ENCODE results near the gene JARID2.

JARID2 gene

DNA sequence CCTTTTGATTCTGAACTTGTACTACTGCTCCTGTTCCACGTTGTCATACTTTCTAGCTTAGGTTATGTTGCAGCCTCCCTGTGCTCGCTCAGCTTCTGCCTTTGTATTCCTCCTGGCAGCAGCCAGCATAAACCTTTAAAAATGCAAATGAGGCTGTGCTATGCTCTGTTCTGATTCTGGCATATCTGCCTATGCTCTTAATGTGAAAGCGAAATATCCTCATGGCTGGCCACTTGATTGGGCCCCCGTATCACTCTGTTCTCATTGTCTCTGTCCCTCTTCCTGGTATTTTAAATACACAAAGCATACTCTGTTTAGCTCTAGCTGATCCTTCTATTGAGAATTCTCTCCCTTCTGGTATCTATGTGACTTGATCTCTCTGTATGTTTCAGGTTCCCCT lies 139.0 kb downstream of the JARID2 start:
- peak; percentile 30 for DNase-seq

DNA sequence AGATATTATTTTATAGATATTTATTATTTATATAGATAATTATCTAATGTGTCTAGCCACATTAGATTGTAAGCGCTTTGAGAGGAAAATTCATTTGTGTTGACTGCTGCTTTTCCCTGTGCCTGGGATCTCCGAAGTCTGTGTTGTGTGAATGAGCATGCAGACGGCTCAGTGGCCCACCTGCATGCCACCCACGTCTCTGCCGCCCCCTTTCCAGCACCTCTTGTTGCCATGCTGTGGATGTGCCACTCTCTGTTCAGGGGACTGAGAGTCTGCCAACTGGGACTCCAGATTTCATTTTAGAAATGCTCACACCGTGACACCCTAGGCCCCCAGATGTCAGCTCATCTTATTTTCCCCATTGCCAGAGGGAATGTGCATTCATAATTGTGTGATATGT lies 139.7 kb downstream of the JARID2 start:
- peak; percentile 43 for DNase-seq

DNA sequence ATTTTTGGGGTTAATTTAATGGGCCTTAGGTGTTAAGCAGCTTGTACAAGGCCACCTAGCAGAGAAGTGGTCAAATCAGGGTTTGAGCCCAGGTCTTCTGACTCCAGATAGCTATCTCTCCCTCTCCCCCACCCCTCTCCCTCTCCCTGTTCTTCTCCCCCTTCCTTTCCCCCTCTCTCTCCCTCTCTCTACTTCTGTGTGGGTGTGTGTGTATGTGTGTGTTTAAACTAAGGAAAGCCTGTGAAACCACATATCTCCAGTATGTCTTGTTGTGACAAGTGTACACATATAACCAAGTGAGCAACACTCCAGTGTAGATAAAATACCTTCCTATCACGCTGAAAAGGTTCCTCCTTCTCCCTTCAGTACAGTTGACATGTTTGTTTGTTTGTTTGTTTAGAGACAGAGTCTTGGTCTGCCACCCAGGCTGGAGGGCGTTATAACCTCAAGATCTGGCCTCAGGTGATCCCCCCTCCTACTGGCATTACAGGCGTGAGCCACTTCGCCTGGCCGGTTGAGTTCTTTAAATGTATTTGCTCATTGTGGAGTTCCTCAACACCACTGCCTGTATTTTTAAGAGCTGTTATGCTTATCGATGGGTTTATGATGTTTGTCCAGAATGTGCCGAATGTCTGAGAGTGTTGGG lies 140.4 kb downstream of the JARID2 start:
- no peak for DNase-seq

DNA sequence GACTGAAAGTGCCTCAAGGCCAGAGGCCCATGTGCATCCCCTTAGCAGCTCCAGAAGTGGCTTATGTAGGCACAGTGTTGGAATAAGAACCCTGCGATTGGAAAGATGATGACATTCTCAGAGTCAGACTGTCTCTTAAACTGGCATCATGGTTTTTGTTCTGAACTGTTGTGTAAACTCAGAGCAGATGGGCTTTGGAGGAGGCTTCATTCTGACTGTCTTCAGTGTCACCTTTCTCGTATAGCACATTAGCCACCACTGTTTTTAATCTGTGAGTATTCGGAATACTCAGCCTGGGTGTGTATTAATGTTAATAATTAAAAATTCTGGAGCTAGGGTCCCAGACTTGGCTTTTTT lies 140.9 kb downstream of the JARID2 start:
- peak; percentile 67 for DNase-seq

DNA sequence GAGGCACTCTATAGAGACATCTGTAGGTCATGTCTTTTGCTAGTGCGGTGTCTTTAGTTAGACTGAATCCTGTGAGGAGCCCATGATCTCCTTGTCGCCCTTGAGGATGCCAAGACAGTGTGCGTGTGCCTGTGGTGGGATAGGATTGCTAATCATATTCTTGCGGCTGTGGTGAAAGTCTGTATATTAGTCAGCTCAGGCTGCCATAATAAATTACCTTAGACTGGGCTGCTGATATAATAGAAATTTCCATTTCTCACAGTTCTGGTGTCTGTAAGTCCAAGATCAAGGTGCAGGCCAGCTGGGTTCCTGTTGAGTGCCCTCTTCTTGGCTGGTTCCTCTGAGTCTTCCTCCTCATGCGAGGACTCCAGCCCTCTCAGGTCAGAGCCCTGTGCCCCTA lies 141.2 kb downstream of the JARID2 start:
- no peak for DNase-seq

DNA sequence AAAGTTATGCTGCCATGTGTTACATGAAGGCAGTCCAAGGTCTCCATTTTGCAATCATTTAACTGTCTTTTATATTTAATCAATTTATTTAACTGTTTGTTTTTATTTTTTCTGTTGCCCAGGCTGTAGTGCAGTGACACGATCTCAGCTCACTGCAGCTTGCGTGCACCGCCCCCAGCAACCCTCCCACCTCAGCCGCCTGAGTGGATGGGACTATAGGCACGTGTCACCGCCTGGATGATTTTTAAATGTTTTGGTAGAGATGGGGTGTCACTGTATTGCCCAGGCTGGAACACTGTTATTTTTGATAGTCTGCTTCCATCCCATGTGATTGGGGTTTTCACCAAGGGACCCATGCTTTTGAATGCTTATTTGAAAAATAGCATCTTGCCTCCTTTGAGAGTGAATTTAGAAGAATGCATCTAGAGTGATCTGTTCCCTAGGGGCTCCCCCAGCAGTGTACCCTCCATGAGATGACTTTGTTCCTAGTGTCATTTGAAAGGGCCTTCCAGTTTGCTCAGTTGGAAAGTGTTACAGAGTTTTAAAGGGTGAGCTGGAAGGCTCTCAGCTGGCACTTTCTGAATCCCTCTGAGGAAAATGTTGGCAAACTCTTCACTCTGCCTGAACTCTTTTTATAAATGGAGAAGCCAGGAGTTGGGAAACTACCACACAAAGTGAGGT lies 143.4 kb downstream of the JARID2 start:
- DNase-seq, result no peak

DNA sequence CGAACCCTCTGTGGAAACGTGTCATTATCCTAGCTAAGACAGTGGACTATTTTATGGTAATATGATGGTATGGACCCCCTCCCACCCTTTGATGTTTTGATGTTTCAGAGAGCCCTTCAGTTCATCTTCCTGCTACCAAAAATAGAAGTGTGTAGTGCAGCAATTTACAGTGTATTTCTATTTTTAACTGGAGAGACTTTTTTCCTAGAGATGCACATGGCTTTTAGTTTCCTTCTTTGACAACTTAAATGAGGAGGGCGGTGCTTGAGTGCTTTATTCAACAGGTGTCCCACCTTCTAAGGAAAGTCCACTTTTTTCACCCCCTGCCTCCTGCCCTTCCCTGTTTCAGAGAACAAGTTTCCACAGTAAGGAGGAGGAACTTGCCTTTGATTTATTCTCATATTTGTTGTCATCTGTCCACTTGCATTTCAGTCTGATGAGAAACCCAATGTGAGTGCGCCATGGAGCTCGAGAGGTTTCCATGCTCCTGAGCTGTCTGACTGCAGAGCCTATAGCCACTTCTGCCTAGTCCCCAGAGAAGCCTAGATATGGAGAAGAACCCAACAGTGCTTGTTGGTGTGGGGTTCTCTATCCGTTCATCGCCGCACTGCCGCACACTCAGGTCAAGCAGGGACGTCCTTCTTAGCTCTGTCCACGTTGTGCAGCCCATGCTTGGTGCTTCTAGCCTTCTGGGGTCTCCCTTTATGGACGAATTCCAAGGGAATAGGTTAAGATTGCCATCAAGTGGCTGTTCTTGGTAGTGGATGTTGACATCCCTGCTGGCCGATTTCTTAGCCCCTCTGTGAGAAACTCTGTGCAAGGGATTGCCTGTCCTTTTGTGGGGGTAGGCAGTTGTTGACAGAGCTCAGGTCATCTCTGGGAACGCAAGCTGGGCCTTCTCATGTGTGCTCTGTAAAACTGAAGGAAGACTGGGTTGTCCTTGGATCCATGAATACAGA lies 144.2 kb downstream of the JARID2 start:
- peak; percentile 58 for DNase-seq

DNA sequence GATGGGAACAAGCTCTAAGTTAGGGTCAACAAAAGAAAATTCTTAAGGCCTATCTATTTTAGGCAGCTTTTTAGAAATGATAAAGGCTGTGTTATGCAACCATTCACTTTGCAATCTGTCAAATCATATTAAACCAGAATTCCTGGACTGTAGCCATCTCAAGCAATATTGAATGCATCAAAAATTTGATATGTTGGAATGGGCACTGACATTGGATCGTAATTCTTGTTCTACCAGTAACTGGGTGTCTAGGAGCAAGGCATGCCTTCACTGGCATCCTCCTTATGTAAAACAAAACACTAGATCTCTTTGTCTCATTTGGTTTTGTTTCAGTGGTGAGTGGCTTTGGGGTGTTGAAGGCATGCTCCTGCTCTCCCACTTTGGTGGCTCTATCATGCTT lies 145.6 kb downstream of the JARID2 start:
- DNase-seq, result peak; percentile 64

GRCh38 chr6:15392182-15392581 lies 146.3 kb downstream of the JARID2 start:
- peak; percentile 78 for DNase-seq

GRCh38 chr6:15393605-15394004 lies 147.7 kb downstream of the JARID2 start:
- no peak for DNase-seq

DNA sequence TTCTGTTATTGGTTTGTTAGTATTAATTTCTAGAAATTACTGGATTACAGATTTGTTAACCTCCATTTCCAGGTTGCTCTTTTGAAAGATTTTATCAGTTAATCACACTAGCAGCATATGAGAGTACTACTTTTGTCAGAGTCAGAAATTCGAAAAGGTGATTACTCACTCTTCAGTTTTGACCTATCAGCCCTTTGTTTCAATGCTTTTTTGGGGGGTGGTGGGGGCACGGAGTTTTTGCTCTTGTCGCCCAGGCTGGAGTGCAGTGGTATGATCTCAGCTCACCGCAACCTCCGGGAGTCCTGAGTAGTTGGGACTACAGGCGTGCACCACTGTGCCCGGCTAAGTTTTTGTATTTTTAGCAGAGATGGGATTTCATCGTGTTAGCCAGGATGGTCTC lies 149.2 kb downstream of the JARID2 start:
- no peak for DNase-seq

GRCh38 chr6:15396808-15397207 lies 150.9 kb downstream of the JARID2 start:
- no peak for DNase-seq

GRCh38 chr6:15398633-15399275 lies 152.9 kb downstream of the JARID2 start:
- no peak for DNase-seq

DNA sequence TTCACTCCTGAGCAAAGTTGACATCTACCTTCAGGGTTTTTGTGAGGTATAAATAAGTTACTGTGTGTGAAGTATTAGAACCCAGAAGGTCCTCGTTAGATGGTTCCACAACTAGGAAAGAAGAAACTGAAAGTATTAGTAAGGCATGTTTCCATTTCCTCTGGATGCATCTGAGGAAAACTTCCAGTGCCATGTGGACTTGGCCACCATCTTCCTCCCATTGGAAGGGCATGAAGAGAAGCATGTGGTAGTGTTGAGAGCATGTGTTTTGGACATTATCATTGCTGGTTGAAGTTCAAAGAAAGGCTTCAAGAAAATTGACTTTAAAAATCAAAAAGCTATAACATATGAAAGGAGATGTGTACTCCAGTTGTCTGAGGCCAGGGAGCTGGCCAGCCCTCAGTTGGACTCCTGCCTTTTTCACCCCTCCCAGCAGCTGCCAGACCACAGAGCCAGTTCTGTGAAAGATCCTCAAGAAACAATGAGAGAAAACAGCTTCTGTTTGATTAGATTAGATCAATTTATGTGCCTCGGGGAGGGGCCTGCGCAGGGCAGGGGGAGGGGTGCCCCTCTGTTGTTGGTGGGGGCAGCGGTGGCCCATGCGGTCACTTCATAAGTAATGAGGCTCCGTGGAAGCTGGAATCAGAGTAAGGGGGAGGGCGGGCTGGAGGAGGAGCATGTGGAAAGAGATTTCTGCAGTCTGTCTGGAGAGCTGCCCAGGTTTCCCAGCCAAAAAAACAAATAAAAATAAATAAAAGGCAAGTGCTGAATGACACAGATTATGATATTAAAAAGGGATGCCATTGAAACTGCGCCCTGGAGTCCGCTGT lies 154.0 kb downstream of the JARID2 start:
- peak; percentile 63 for DNase-seq

- peak; percentile 63 for DNase-seq
Observed at GRCh38 chr6:15400572-15401004, 154.7 kb downstream of the JARID2 start.

DNA sequence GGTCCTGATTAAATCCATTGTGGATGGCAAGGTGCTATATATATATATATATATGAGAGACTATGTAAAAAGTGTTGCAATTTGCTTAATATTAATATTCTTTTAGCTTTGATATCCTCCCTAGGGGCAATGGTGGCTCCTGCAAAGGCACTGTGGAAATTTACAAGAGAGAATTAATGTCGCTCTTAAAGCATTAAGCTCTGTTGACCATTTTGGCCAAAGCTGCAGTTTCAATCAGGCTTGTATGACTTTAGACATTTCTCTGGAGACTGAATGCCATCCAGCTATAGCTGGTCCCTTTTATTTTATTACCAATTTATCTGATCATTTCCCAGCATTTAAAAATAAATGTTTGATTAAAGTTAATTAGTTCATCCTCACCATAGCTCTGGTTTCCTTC lies 155.3 kb downstream of the JARID2 start:
- DNase-seq, result no peak

GRCh38 chr6:15401769-15402250 lies 155.9 kb downstream of the JARID2 start:
- DNase-seq, result no peak

- no peak for DNase-seq
Observed at GRCh38 chr6:15402406-15403045, 156.7 kb downstream of the JARID2 start.

DNA sequence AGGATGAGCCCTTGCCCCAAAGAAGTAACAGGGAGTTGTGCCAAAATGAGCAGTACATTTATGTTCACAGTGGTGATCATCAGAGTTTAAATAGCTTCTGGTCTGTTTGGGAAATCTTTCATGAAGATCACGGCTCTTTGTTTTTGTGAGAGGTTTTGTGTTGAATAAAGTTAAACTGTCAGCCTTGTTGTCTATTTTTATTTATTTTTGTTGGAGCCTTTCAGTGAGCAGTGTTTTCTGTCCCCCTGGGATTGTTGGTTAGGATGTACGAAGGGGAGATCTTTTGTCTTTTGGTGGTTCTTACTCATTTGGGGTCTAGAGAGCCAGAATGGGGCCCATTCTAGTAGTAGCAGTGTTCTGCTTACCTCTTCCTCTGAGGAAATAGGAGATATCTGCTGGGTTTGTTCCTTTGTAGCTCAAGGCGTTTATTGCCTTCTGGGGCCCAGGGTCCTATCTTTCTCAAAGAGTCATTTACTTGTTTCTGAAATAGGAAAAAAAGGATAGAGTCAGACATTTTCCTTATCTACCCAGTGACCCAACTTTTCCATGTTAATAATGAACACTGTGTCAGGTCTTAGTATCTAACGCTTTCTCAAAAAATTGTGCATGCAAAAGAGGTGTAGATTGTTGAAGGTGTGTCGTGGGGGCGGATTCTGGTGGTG lies 157.4 kb downstream of the JARID2 start:
- DNase-seq, result no peak

- peak; percentile 43 for DNase-seq
Observed at GRCh38 chr6:15404685-15404980, 158.8 kb downstream of the JARID2 start.
